ENCODE data around the gene TEX52. TPM values are rescaled to one million over a fixed set of nuclear protein-coding genes. Genes with fewer than 3 reads are reported as not detected.

The TEX52 gene
- total RNA-seq, 1 experiment from 2014 or later: not detected

DNA sequence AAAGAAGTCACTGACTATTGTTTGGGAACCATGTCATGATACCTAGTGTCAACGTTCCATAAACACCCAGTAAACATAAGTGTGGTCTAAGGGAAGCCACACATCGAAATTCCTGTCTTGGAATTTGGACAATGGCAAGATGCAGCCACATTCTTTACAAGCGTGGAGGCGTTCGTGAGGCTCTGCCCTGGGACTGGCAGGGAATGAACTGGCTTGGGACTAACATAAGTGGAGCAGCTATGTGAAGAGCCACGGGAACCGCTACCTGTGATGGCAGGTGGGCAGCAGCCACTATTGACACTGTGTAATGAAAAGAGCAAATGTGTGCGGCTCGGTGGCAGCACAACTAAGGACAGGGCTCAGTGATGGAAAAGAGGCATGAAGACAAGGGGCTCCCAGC, 12.1 kb downstream of the TEX52 start:
- no peaks in the 10 kb centered on the region for H3K9me2 ChIP-seq (ENCODE audit: insufficient read depth)
- H2AFZ ChIP-seq (ENCODE audit: low read depth, low read length, poor library complexity, severe bottlenecking): no peak overlapping the region
- peaks cover 0 to 4% of the 10 kb centered on the region in 2 experiments; a peak in 1 of 4 replicates for H3K4me1 ChIP-seq (ENCODE audit: control insufficient read depth in 1 of 2, insufficient read depth in 2 of 2, low read length in 2 of 2)
- ChIA-PET CTCF (interaction anchor here (1.2 to 2.4 kb wide), 3 partner anchors 9 to 196 kb away, joined by 3 to 13 read pairs (median 3); no protein-coding TSS in a partner anchor), POLR2A (no interaction called here), RAD21 (ENCODE audit: low non-redundant PET in 1 of 2, low total read pairs in 2 of 2, uncharacterized antibody in 2 of 2, unreplicated experiment in 2 of 2) (no interaction called here)
- no peak overlapping the region for H3K27ac ChIP-seq (ENCODE audit: low read depth, low read length)
- TF ChIP-seq EZH2 (IDR thresholded peaks at IDR 0.05) (no peak), EGR1 (IDR thresholded peaks at IDR 0.05; ENCODE audit: low read depth) (no peak), CEBPB (IDR thresholded peaks at IDR 0.05; ENCODE audit: low read depth) (no peak), POLR2A (IDR thresholded peaks at IDR 0.05; ENCODE audit: borderline replicate concordance, extremely low read depth, insufficient read depth, insufficient read length) (no peak), YY1 (IDR thresholded peaks at IDR 0.05; ENCODE audit: extremely low read depth, insufficient replicate concordance, low read depth, low read length) (no peak), TCF7L2 (IDR thresholded peaks at IDR 0.05; ENCODE audit: borderline replicate concordance, extremely low read depth, insufficient read depth, insufficient read length) (no peak), SRF (IDR thresholded peaks at IDR 0.05; ENCODE audit: low read depth) (no peak), SIN3A (IDR thresholded peaks at IDR 0.05; ENCODE audit: low read depth) (no peak), ELF1 (IDR thresholded peaks at IDR 0.05; ENCODE audit: borderline replicate concordance, low read depth) (no peak), ZFX (IDR thresholded peaks at IDR 0.05) (no peak), SP1 (IDR thresholded peaks at IDR 0.05; ENCODE audit: low read depth) (no peak), JUND (IDR thresholded peaks at IDR 0.05) (no peak), POLR2AphosphoS5 (IDR thresholded peaks at IDR 0.05; ENCODE audit: low read depth, low read length) (no peak), FOSL1 (IDR thresholded peaks at IDR 0.05; ENCODE audit: low read depth) (no peak)
- TF ChIP-seq, protein P1, sequence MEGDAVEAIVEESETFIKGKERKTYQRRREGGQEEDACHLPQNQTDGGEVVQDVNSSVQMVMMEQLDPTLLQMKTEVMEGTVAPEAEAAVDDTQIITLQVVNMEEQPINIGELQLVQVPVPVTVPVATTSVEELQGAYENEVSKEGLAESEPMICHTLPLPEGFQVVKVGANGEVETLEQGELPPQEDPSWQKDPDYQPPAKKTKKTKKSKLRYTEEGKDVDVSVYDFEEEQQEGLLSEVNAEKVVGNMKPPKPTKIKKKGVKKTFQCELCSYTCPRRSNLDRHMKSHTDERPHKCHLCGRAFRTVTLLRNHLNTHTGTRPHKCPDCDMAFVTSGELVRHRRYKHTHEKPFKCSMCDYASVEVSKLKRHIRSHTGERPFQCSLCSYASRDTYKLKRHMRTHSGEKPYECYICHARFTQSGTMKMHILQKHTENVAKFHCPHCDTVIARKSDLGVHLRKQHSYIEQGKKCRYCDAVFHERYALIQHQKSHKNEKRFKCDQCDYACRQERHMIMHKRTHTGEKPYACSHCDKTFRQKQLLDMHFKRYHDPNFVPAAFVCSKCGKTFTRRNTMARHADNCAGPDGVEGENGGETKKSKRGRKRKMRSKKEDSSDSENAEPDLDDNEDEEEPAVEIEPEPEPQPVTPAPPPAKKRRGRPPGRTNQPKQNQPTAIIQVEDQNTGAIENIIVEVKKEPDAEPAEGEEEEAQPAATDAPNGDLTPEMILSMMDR (IDR thresholded peaks at IDR 0.05 in 2 of 3, conservative IDR thresholded peaks at IDR 0.05 in 1 of 3; ENCODE audit: borderline replicate concordance in 1 of 3, insufficient read depth in 1 of 3, low read depth in 2 of 3, low read length in 2 of 3): no peak
- H3K4me2 ChIP-seq (ENCODE audit: low read length): no peak overlapping the region
- DNase-seq (ENCODE audit: low read depth, low spot score) (no peak), ATAC-seq (no peak)
- no peaks in the 10 kb centered on the region for H4K20me1 ChIP-seq (ENCODE audit: insufficient read depth)
- peaks cover under 1 to 4% of the 10 kb centered on the region in 2 experiments; a peak in 1 of 4 replicates for H3K36me3 ChIP-seq (ENCODE audit: control insufficient read depth in 1 of 2, insufficient read depth in 2 of 2, low read length in 2 of 2)
- BruUV-seq (replicated peaks): no TSS peak
- intact Hi-C loops (cut with micrococcal nuclease): no loop called here
- H3K79me2 ChIP-seq (ENCODE audit: insufficient read depth, low read length): no peaks in the 10 kb centered on the region
- no peaks in the 10 kb centered on the region for H3K9me3 ChIP-seq (ENCODE audit: control insufficient read depth in 1 of 2, insufficient read depth in 1 of 2, low read depth in 1 of 2, low read length in 2 of 2)
- H3K4me3 ChIP-seq (replicated peaks in 1 of 2; ENCODE audit: low read depth in 1 of 2, low read length in 2 of 2): no peak overlapping the region
- H3K9ac ChIP-seq (ENCODE audit: low read length): no peak overlapping the region
- no peaks in the 10 kb centered on the region for H3K27me3 ChIP-seq (ENCODE audit: insufficient read depth, low read length)

Data from HCT116 (cell line).